HG02840 (cell line): ENCODE results near the gene SPOCK3.
"Not testable (repeated sequence)": the region's sequence is repeated elsewhere in the genome, so short reads cannot be mapped to it uniquely, and the experiment has no call there.

Source experiments
- ATAC-seq: cut with Tn5 transposase; IDR thresholded peaks from one replicate; pipeline ENCODE4 v1.9.1; 2021; ENCODE audit warnings: mild to moderate bottlenecking, moderate library complexity, moderate number of reproducible peaks; ENCODE audit not compliant: unreplicated experiment, low FRiP score

The SPOCK3 gene

GRCh38 chr4:167234316-167234881 lies at the start of gene SPOCK3:
Gene SPOCK3, minus strand, starts transcription at chr4:167234494.
- ATAC-seq: no peak

GRCh38 chr4:167282171-167282864 lies 48.0 kb upstream of the SPOCK3 start:
- no peak for ATAC-seq

GRCh38 chr4:167281545-167281944 lies 47.3 kb upstream of the SPOCK3 start:
- ATAC-seq: not testable (repeated sequence)

- no peak for ATAC-seq
Measured at GRCh38 chr4:167274351-167274750, 40.1 kb upstream of the SPOCK3 start.

- no peak for ATAC-seq
Measured at GRCh38 chr4:167265231-167265630, 30.9 kb upstream of the SPOCK3 start.

GRCh38 chr4:167248271-167248670 lies 14.0 kb upstream of the SPOCK3 start:
- no peak for ATAC-seq

- ATAC-seq: no peak
Measured at GRCh38 chr4:167239627-167240026, 5.3 kb upstream of the SPOCK3 start.

- no peak for ATAC-seq
Measured at GRCh38 chr4:167238226-167238625, 3.9 kb upstream of the SPOCK3 start.

- no peak for ATAC-seq
Measured at GRCh38 chr4:167233685-167234315, 494 bp downstream of the SPOCK3 start.

- ATAC-seq: no peak
Measured at GRCh38 chr4:167232805-167233684, 1.2 kb downstream of the SPOCK3 start.

- ATAC-seq: no peak
Measured at GRCh38 chr4:167230744-167231143, 3.5 kb downstream of the SPOCK3 start.

- ATAC-seq: peak; percentile 79
Measured at GRCh38 chr4:167222099-167222498, 12.2 kb downstream of the SPOCK3 start.

- no peak for ATAC-seq
Measured at GRCh38 chr4:167221084-167221483, 13.2 kb downstream of the SPOCK3 start.

GRCh38 chr4:167218022-167218608 lies 16.2 kb downstream of the SPOCK3 start:
- ATAC-seq: no peak

- ATAC-seq: no peak
Measured at GRCh38 chr4:167216783-167217182, 17.5 kb downstream of the SPOCK3 start.

GRCh38 chr4:167210166-167210565 lies 24.1 kb downstream of the SPOCK3 start:
- no peak for ATAC-seq

GRCh38 chr4:167196344-167197012 lies 37.8 kb downstream of the SPOCK3 start:
- ATAC-seq: no peak

GRCh38 chr4:167190379-167190778 lies 43.9 kb downstream of the SPOCK3 start:
- ATAC-seq: no peak

- ATAC-seq: no peak
Measured at GRCh38 chr4:167185465-167185864, 48.8 kb downstream of the SPOCK3 start.

- ATAC-seq: no peak
Measured at GRCh38 chr4:167183036-167183435, 51.3 kb downstream of the SPOCK3 start.
